SJSA1 (cell line): ENCODE data around the gene RAG1. TPM values are rescaled to one million over a fixed set of nuclear protein-coding genes. Genes with fewer than 3 reads are reported as not detected.

Experiments used
- DNase-seq, 2 experiments: peaks; one replicate each; pipeline ENCODE4 v3.0.0-alpha.2; 2015 to 2020; ENCODE audit warnings: low spot score in 2 of 2, low read depth in 1 of 2
- H3K27ac ChIP-seq: fragments of 250-450 bp; sonication (Bioruptor Pico); 2 replicates; pipeline ENCODE4 v1.5.1; 2020; ENCODE audit warnings: mild to moderate bottlenecking, moderate library complexity
- H3K27me3 ChIP-seq: fragments of 250-450 bp; sonication (Bioruptor Pico); replicated peaks from 2 replicates; pipeline ENCODE4 v1.5.1; 2020; ENCODE audit warnings: mild to moderate bottlenecking, moderate library complexity
- H3K36me3 ChIP-seq: fragments of 250-450 bp; sonication (Bioruptor Pico); 2 replicates; pipeline ENCODE4 v1.5.1; 2020; ENCODE audit warnings: mild to moderate bottlenecking
- H3K4me1 ChIP-seq: fragments of 250-450 bp; sonication (Bioruptor Pico); replicated peaks from 2 replicates; pipeline ENCODE4 v1.6.1; 2021; ENCODE audit warnings: mild to moderate bottlenecking
- H3K4me3 ChIP-seq: fragments of 250-450 bp; sonication (Bioruptor Pico); 2 replicates; pipeline ENCODE4 v1.5.1; 2020; ENCODE audit warnings: mild to moderate bottlenecking
- H3K9me3 ChIP-seq: fragments of 250-450 bp; sonication (Bioruptor Pico); replicated peaks from 2 replicates; pipeline ENCODE4 v1.5.1; 2020; ENCODE audit warnings: mild to moderate bottlenecking
- total RNA-seq: library from RNA; depleted of rRNA; stranded (reverse); fragments of >200 nt; shearing (Covaris generic); gene quantifications from 2 replicates; pipeline ENCODE4 v1.2.3, GENCODE V29; 2014

Gene RAG1
- total RNA-seq, 1 experiment from 2014 or later, result 0.45 TPM

- H3K27me3 ChIP-seq, result no peaks in the 10 kb centered on the region
- no peak for DNase-seq
- H3K9me3 ChIP-seq, result no peaks in the 10 kb centered on the region
- H3K36me3 ChIP-seq, result no peaks in the 10 kb centered on the region
- H3K4me3 ChIP-seq, result no peak overlapping the region
- no peaks in the 10 kb centered on the region; the same call in 1 of the 2 replicates for H3K4me1 ChIP-seq
- H3K27ac ChIP-seq, result no peak overlapping the region
These were observed 32.4 kb downstream of the RAG1 start for GRCh38 chr11:36600180-36600579.

GRCh38 chr11:36601155-36601554 lies 33.3 kb downstream of the RAG1 start:
- no peak for DNase-seq
- Histone ChIP-seq H3K27ac (no peak overlapping the region), H3K27me3 (no peaks in the 10 kb centered on the region), H3K4me3 (no peak overlapping the region), H3K4me1 (no peaks in the 10 kb centered on the region), H3K36me3 (no peaks in the 10 kb centered on the region), H3K9me3 (no peaks in the 10 kb centered on the region)

- no peak for DNase-seq
- H3K36me3 ChIP-seq, result no peaks in the 10 kb centered on the region
- H3K27ac ChIP-seq, result no peak overlapping the region
- H3K4me1 ChIP-seq, result no peaks in the 10 kb centered on the region
- H3K4me3 ChIP-seq, result no peak overlapping the region
- no peaks in the 10 kb centered on the region for H3K9me3 ChIP-seq
- H3K27me3 ChIP-seq, result no peaks in the 10 kb centered on the region
These were observed 34.3 kb downstream of the RAG1 start for GRCh38 chr11:36602135-36602534.

- H3K4me3 ChIP-seq, result no peak overlapping the region
- no peaks in the 10 kb centered on the region for H3K36me3 ChIP-seq
- H3K9me3 ChIP-seq, result no peaks in the 10 kb centered on the region
- no peaks in the 10 kb centered on the region; the same call in 1 of the 2 replicates for H3K27me3 ChIP-seq
- no peak for DNase-seq
- no peaks in the 10 kb centered on the region for H3K4me1 ChIP-seq
- no peak overlapping the region for H3K27ac ChIP-seq
These were observed 37.7 kb downstream of the RAG1 start for GRCh38 chr11:36605221-36606216.

GRCh38 chr11:36608491-36609199 lies 40.8 kb downstream of the RAG1 start:
- Histone ChIP-seq H3K4me1 (no peaks in the 10 kb centered on the region), H3K27ac (no peak overlapping the region), H3K9me3 (no peaks in the 10 kb centered on the region), H3K36me3 (no peaks in the 10 kb centered on the region), H3K27me3 (no peaks in the 10 kb centered on the region; the same call in 1 of the 2 replicates), H3K4me3 (no peak overlapping the region)
- no peak for DNase-seq

GRCh38 chr11:36609383-36609782 lies 41.6 kb downstream of the RAG1 start:
- no peak overlapping the region for H3K4me3 ChIP-seq
- H3K4me1 ChIP-seq, result no peaks in the 10 kb centered on the region
- no peak overlapping the region for H3K27ac ChIP-seq
- no peaks in the 10 kb centered on the region; the same call in 1 of the 2 replicates for H3K27me3 ChIP-seq
- H3K9me3 ChIP-seq, result no peaks in the 10 kb centered on the region
- H3K36me3 ChIP-seq, result no peaks in the 10 kb centered on the region
- no peak for DNase-seq

GRCh38 chr11:36615826-36616225 lies 48.0 kb downstream of the RAG1 start:
- Histone ChIP-seq H3K36me3 (no peaks in the 10 kb centered on the region), H3K27ac (no peak overlapping the region), H3K27me3 (no peaks in the 10 kb centered on the region), H3K9me3 (no peaks in the 10 kb centered on the region), H3K4me1 (no peaks in the 10 kb centered on the region), H3K4me3 (no peak overlapping the region)
- no peak for DNase-seq

GRCh38 chr11:36617543-36618362 lies 49.9 kb downstream of the RAG1 start:
- Histone ChIP-seq H3K27ac (no peak overlapping the region), H3K27me3 (no peaks in the 10 kb centered on the region), H3K36me3 (no peaks in the 10 kb centered on the region), H3K4me3 (no peak overlapping the region), H3K9me3 (no peaks in the 10 kb centered on the region), H3K4me1 (no peaks in the 10 kb centered on the region)
- DNase-seq, result no peak

- DNase-seq, result no peak
- Histone ChIP-seq H3K27ac (no peak overlapping the region), H3K36me3 (no peaks in the 10 kb centered on the region), H3K9me3 (no peaks in the 10 kb centered on the region), H3K4me1 (no peaks in the 10 kb centered on the region), H3K4me3 (no peak overlapping the region), H3K27me3 (no peaks in the 10 kb centered on the region)
These were observed 50.7 kb downstream of the RAG1 start for GRCh38 chr11:36618363-36619047.

GRCh38 chr11:36619502-36619901 lies 51.7 kb downstream of the RAG1 start:
- Histone ChIP-seq H3K27ac (no peak overlapping the region), H3K9me3 (no peaks in the 10 kb centered on the region), H3K27me3 (no peaks in the 10 kb centered on the region), H3K4me3 (no peak overlapping the region), H3K4me1 (no peaks in the 10 kb centered on the region), H3K36me3 (no peaks in the 10 kb centered on the region)
- no peak for DNase-seq

- H3K27ac ChIP-seq, result no peak overlapping the region
- DNase-seq, result no peak
These were observed 52.4 kb downstream of the RAG1 start for GRCh38 chr11:36620246-36620645.

GRCh38 chr11:36622431-36623136 lies 54.8 kb downstream of the RAG1 start:
- Histone ChIP-seq H3K27ac (no peak overlapping the region), H3K4me3 (no peak overlapping the region), H3K4me1 (no peaks in the 10 kb centered on the region), H3K27me3 (no peaks in the 10 kb centered on the region), H3K9me3 (no peaks in the 10 kb centered on the region), H3K36me3 (no peaks in the 10 kb centered on the region)
- DNase-seq, result no peak

More at GRCh38 chr11:36620246-36620645, 52.4 kb downstream of the RAG1 start:
- Histone ChIP-seq H3K36me3 (no peaks in the 10 kb centered on the region), H3K9me3 (no peaks in the 10 kb centered on the region), H3K4me3 (no peak overlapping the region), H3K27me3 (no peaks in the 10 kb centered on the region), H3K4me1 (no peaks in the 10 kb centered on the region)
